GM18868 (cell line): ENCODE data around the gene ADM5.

ENCODE experiments used
- ATAC-seq: cut with Tn5 transposase; IDR thresholded peaks from one replicate; pipeline ENCODE4 v1.9.1; 2021; ENCODE audit warnings: mild to moderate bottlenecking, moderate library complexity; ENCODE audit not compliant: unreplicated experiment

Gene ADM5

DNA sequence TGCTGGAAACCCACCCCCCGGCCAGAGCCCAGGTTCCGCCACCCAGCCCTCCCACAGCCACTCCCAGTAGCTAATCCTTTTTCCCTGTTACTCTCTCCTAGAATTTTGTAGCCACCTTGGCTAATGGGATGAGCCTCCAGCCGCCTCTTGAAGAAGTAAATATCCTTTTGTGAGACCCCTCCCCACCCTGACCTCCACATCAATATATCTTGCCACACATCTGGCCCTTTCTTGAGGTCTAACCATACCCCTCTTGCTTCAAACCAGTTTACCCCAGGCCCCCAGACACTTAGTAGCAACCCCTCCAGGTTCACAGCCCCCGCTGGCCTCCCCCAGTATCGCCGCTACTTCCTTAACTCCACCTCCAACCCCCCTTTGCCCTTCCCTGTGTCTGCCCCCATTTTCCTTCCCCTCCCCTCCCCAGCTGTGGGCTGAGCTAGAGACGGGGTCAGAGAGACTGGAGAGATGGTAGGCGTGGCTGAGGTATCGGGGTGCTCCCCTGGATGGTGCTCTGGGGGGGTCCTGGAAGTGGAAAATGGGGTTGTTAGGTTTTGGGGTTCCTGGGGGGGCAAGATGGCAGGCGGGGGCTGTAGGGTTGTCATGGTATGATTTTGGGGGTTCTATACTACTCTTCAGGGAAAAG is 9.5 kb upstream of the ADM5 start:
- no peak for ATAC-seq

DNA sequence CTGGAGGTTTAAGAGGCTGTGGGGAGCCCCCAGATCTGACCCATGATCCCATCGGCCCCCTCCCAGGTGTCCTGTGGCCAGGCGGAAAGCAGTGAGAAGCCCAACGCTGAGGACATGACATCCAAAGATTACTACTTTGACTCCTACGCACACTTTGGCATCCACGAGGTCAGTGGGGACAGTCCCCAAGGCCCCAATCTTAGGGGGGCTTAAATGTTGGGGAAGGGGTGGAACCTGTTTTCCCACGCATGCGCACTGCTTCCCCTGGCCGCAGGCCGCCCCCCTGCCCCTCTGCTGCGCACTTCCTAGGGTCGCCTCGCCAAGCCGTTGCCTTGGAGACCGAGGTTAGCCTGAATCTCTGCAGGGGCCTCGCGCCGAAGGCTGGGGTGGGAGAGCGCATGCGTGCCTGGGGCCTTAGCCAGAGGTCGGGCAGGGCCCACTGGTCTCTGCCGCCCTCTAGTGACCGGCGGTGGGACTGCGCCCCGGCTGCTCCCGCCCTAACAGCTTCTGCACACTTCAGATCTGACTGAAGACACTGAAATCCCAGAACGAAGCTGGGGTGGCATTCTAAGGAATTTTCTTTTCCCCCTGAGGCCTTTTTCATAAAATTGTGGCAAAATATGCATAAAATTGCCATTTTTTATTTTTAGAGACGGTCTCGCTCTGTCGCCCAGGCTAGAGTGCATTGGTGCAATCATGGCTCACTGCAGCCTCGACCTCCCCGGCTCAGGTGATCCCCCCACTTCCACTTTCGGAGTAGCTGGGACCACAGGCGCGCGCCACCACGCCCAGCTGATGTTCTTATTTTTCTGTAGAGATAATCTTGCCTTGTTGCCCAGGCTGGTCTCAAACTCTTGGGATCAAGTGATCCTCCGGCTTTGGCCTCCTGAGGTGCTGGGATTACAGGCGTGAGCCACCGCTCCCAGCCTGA is 8.7 kb upstream of the ADM5 start:
- no peak for ATAC-seq

DNA sequence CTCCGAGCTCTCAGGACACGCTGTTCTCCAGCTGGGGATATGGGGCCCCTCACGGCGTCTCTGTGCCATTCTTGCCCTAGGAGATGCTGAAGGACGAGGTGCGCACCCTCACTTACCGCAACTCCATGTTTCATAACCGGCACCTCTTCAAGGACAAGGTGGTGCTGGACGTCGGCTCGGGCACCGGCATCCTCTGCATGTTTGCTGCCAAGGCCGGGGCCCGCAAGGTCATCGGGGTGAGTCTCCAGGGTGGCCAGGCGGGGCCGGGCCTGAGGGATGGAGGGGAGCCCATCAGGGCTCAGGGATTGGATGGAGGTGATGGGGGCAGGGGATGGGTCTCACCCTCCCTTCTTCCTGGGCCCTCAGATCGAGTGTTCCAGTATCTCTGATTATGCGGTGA is 7.6 kb upstream of the ADM5 start:
- no peak for ATAC-seq

DNA sequence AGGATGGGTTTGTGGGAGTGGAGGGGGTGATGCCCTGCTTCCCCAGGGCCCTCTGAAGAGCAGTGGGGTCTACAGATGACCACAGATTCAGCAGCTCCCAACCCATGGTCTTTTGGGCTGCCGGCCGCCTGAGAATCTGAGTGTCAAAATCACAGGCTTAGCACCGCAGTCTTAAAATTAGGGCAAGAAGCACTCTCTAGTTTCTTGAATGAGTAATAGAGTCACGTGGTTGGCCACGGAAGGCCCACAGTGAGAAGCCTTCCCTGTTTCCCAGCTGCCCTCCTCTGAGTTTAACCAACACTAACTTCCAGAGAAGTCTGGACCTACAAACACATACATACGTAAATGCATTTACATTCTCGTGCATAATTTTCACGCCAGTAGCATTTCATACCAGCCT is 7.1 kb upstream of the ADM5 start:
- no peak for ATAC-seq

DNA sequence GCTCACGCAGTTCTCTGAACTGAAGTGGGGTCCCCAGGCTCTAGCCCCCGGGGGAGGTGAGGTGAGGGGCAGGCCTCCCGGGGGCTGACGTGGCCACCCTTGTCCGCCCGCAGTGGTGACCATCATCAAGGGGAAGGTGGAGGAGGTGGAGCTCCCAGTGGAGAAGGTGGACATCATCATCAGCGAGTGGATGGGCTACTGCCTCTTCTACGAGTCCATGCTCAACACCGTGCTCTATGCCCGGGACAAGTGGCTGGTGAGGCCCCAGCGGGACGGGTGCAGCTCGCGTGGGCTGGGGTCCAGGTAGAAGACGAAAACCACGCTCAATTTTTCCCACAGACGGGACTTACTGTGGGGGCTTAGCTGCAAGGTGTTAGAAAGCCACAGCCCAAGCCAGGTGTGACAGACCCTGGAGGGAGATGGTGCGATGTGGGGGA is 5.6 kb upstream of the ADM5 start:
- ATAC-seq, result no peak

GRCh38 chr19:49684251-49684982 is 5.0 kb upstream of the ADM5 start:
- no peak for ATAC-seq

- ATAC-seq, result no peak
Measured at GRCh38 chr19:49684983-49685553, 4.3 kb upstream of the ADM5 start.

DNA sequence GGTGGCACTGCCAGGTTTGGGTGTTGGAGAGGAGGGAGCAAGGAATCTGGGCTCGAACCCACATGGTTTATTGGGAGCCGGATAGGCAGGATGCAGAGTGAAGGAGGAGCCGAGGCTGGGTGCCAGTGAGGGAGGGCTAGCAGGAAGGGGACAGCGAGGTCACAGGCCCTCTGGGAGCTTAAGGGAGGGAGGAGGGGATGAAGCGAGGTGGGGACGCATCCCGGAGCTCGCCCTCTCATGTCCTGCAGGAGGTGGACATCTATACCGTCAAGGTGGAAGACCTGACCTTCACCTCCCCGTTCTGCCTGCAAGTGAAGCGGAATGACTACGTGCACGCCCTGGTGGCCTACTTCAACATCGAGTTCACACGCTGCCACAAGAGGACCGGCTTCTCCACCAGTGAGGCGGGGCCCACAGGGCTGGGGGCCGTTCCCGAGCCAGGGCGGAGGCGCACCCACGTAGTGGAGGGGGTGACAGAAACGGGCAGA is 3.5 kb upstream of the ADM5 start:
- no peak for ATAC-seq

DNA sequence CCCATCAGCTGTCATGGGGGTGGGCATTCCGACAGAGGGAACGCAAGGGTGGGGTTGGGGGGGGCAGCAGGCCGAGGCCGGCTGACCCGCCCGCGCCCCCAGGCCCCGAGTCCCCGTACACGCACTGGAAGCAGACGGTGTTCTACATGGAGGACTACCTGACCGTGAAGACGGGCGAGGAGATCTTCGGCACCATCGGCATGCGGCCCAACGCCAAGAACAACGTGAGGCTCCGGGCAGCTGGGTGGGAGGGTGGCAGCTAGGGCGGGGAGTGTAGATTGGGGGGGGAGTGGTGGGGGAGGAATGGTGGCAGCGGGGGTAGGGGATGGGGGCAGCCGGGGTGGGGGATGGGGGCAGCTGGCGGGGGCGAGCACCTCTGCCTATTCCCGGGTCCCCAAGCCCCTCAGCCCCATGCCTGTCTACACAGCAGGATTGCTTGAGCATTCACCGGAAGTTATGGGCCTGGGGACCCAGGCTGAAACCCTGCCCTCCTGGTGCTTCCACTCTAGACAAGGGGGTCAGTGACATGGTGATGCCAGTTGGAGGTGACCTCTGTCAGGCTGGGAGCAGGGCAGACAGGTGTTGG is 2.8 kb upstream of the ADM5 start:
- no peak for ATAC-seq

- ATAC-seq, result no peak
Measured at GRCh38 chr19:49687150-49687549, 2.2 kb upstream of the ADM5 start.

DNA sequence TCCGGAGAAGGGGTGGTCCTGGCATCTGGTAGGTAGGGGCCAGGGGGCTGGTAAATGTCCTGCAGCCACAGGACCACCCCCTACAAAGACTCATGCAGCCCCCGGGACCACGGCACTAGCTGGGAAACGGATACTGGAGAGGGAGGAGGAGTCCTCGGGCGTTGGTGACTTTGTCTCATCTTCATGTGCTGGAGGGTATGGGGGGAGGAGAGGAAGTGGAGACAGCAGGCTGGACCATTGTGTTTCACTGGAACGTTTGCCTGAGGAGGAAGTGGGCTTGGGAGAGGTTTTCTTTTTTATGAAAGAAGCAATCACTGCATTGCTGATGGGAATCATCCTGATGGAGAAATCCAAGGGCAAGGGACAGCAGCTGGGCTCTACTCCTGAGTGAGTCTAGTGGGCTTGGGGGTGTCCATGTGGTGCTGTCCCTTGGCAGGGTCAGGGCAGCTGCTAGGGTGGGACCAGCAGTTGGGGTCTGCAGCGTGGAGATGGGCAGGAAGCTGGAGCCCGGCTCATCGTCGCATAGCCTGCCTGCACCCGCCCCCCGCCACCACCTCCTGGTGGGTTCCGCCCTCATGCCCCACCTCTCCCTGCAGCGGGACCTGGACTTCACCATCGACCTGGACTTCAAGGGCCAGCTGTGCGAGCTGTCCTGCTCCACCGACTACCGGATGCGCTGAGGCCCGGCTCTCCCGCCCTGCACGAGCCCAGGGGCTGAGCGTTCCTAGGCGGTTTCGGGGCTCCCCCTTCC is 1.7 kb upstream of the ADM5 start:
- ATAC-seq, result no peak

DNA sequence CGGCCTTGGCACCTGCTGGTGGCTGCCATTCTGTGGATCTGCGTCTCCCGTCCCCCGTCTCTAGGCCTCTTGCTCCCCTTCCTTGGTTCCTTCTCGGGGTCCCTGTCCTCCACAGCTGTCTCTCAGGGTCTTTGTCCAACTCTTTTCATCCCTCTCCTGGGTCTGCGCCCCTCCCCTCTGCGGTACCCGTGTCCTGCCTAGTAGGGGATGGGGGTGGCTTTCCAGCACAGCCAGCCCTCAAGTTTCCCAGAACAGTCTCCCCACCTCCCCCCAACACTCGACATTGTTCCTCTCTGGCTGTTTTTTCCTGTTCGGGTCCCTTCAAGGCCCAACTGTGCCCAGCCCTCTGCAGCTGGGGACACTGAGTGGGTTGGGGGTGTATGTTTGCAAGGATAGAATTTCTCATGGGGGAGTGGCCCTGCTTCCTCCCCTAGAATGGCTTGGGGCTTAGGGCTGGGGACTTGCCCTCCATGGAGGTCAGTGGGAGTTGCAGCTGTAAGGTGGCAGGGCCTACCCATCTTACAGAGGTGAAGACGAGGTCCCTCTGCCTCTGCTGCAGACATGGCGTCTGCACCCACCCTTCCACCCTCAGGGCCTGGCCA is 762 bp upstream of the ADM5 start:
- no peak for ATAC-seq

DNA sequence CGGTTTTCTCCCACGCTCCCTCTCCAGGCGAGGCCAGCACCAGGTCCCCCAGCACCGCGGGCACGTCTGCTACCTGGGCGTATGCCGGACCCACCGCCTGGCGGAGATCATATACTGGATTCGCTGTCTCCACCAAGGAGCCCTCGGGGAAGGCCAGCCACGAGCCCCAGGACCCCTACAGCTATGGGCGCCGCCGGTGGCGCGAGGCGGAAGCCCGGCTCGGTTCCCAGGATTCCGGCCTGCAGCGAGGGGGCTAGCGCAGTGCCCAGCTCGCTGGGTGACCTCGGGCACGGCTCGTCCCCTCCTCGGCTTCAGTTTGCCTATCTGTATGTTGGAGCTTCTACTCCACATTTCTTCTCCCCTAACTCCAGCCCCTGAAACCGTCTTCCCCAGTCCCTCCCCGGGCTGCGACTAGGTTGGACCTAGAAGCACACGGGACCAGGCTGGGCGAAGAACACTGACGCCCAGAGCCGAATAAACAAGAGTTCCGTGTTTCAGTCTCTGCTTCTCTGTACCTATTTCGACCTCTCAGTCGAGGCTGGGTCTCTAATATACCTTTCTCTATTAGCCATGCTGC is 773 bp downstream of the ADM5 start:
- ATAC-seq, result no peak

GRCh38 chr19:49690656-49691242 is 1.4 kb downstream of the ADM5 start, which contains the start of gene CPT1C:
Gene CPT1C, plus strand, starts transcription at chr19:49691116. Its CDS starts 1,137 bp downstream, at chr19:49692253.
- ATAC-seq, result no peak

DNA sequence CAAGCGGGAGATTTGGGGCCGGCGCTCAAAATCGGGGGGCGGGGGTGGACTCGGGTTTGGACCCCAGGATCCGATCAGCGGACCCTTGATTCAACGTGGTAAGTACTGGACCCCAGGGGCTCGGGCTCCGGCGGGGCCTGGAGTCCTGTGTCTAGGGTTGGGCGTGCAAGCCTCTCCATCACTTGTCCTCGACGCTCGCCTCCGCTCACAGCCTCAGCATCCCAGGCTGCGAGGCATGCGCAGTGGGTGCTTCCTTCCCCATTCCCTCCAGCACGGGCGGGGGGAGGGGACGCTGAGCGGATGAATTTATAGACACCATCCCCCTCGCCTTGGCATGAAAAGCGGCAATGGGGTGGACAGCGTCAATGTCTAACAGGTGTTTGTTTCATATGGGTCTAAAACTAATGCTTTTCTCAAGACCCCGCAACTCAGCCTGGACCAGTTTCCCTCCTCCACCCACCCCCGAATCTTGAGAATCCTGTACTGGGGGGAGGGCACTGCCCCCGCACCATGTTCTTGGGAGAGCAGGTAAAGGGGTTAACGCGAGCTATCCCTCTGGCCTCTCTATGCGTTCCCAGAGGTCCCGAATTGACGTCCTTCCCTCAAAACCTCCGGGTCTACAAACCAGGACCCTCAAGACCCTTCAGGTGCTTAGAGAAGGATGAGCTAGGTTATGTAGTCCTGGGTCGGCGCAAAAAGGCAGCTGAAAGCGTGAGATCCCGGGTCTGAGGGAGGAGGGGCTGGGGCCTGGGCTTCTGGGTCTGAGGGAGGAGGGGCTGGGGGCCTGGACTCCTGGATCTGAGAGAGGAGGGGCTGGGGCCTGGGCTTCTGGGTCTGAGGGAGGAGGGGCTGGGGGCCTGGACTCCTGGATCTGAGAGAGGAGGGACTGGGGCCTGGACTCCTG is 2.1 kb downstream of the ADM5 start:
- ATAC-seq, result no peak

DNA sequence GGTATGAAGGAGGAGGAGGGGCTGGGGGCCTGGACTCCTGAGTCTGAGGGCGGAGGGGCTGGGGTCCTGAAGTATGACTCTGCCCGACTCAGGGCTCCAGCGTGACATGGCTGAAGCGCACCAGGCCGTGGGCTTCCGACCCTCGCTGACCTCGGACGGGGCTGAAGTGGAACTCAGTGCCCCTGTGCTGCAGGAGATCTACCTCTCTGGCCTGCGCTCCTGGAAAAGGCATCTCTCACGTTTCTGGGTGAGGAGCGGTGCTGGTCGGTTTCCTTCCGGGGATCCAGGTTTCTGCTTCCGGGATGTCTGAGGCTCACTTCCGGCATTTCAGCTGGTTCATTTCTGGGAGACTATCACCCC is 2.7 kb downstream of the ADM5 start:
- ATAC-seq, result no peak

DNA sequence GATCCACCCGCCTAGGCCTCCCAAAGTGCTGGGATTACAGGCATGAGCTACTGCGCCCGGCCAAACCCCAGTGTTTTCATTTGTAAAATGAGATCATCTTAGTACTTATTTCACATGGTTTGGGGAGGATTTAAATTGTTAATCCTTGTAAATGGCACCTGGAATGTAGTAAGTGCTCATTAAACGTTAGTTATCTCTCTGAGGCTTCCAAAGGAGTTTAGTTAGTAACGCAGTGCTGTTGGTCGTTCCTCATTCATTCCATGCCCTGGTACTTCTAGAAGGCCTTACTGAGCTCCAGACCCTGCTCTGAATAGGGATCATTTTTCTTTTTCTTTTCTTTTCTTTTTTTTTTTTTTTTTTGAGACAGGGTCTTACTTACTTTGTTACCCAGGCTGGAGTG is 6.7 kb downstream of the ADM5 start:
- no peak for ATAC-seq

DNA sequence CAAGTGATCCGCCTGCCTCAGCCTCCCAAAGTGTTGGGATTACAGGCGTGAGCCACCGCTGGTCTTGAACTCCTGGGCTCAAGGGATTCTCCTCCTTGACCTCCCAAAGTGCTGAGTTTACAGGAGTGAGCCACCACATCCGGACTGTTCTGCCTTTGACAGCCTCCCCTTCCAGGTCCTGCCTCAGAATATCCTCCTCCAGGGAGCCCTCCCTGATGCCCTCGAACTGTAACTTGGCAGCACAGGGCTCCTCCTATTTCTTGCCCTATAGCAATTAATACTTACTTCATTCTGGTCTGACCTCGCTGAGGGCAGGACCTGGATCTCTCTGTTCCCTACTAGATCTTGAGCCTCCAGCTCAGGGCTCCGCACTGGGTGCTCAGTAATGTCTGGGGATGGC is 7.5 kb downstream of the ADM5 start:
- no peak for ATAC-seq
